HEK293 (cell line): ENCODE results near the gene RPL9.

ENCODE experiments used
- CTCF ChIA-PET: fragments of 350-600 bp; formaldehyde crosslinking; extraction: SDS; loops from one replicate; lab custom pipeline; 2021; ENCODE audit warnings: antibody characterized with exemption; lab: Yijun Ruan, JAX
- POLR2A ChIA-PET: fragments of 300-600 bp; formaldehyde crosslinking; extraction: SDS; loops from one replicate; lab custom pipeline; 2020; ENCODE audit warnings: antibody characterized with exemption, inconsistent platforms; lab: Yijun Ruan, JAX
- H3K27ac ChIP-seq: fragments of 200-500 bp; sonication (Bioruptor generic); 2 replicates; pipeline ENCODE4 v1.5.1; 2014; ENCODE audit warnings: low read depth, low read length, control low read depth, inconsistent platforms; ENCODE audit errors: extremely low read depth
- H3K36me3 ChIP-seq, 2 experiments: fragments of 200-500 bp in 1 of 2; sonication (Bioruptor generic) in 1 of 2; 1 replicate in 1 of 2; 2 replicates in 1 of 2; pipeline ENCODE4 v1.5.1; 2014 to 2017; ENCODE audit warnings: inconsistent platforms in 2 of 2, low read length in 2 of 2; ENCODE audit not compliant: control insufficient read depth in 2 of 2, insufficient read depth in 1 of 2
- H3K4me1 ChIP-seq: fragments of 200-500 bp; sonication (Bioruptor generic); 2 replicates; pipeline ENCODE4 v1.5.1; 2014; ENCODE audit warnings: mild to moderate bottlenecking, low read length, inconsistent platforms; ENCODE audit not compliant: control insufficient read depth, insufficient read depth
- H3K4me3 ChIP-seq: 2 replicates; pipeline ENCODE4 v1.5.1; 2011; ENCODE audit warnings: low read depth, mild to moderate bottlenecking, control low read depth, low read length, moderate library complexity
- H3K9me3 ChIP-seq: fragments of 200-500 bp; sonication (Bioruptor generic); 2 replicates; pipeline ENCODE4 v1.5.1; 2014; ENCODE audit warnings: low read depth, low read length, inconsistent platforms; ENCODE audit not compliant: control insufficient read depth, insufficient read depth
- BCL11A ChIP-seq: fragments of 450-650 bp; formaldehyde crosslinking; IDR thresholded peaks from 2 replicates; pipeline ENCODE4 v1.5.1; 2016; ENCODE audit warnings: low read depth, missing biosample characterization, missing genetic modification characterization
- CTCF ChIP-seq: fragments of 450-650 bp; formaldehyde crosslinking; IDR thresholded peaks from 2 replicates; pipeline ENCODE4 v1.5.1; 2016; ENCODE audit warnings: missing biosample characterization, missing genetic modification characterization
- OVOL3 ChIP-seq: fragments of 450-650 bp; formaldehyde crosslinking; IDR thresholded peaks from 2 replicates; pipeline ENCODE4 v1.5.1; 2016; ENCODE audit warnings: missing biosample characterization, missing genetic modification characterization
- PRDM2 ChIP-seq: fragments of 450-650 bp; formaldehyde crosslinking; IDR thresholded peaks from 2 replicates; pipeline ENCODE4 v1.5.1; 2016; ENCODE audit warnings: missing biosample characterization, missing genetic modification characterization, borderline replicate concordance
- SETDB1 ChIP-seq: IDR thresholded peaks from one replicate; pipeline ENCODE4 v1.6.1; 2017; ENCODE audit warnings: mild to moderate bottlenecking, low read length, moderate library complexity, mixed read lengths; ENCODE audit not compliant: insufficient read length
- TRIM28 ChIP-seq: IDR thresholded peaks from 2 replicates; pipeline ENCODE4 v1.6.1; 2011; ENCODE audit warnings: low read length, control low read depth, borderline replicate concordance
- ZBTB26 ChIP-seq: fragments of 450-650 bp; formaldehyde crosslinking; optimal IDR thresholded peaks from 2 replicates; pipeline ENCODE3; 2016; ENCODE audit warnings: missing biosample characterization, mild to moderate bottlenecking, missing genetic modification characterization
- ZBTB8A ChIP-seq: fragments of 450-650 bp; formaldehyde crosslinking; IDR thresholded peaks from 2 replicates; pipeline ENCODE4 v1.5.1; 2016; ENCODE audit warnings: missing biosample characterization, missing genetic modification characterization
- ZEB2 ChIP-seq: fragments of 450-650 bp; formaldehyde crosslinking; IDR thresholded peaks from 2 replicates; pipeline ENCODE4 v1.5.1; 2016; ENCODE audit warnings: missing biosample characterization, missing genetic modification characterization
- ZNF10 ChIP-seq: fragments of 450-650 bp; formaldehyde crosslinking; IDR thresholded peaks from 2 replicates; pipeline ENCODE4 v1.5.1; 2017; ENCODE audit warnings: missing biosample characterization, missing genetic modification characterization
- ZNF202 ChIP-seq: fragments of 450-650 bp; formaldehyde crosslinking; IDR thresholded peaks from 2 replicates; pipeline ENCODE4 v1.5.1; 2016; ENCODE audit warnings: missing biosample characterization, missing genetic modification characterization, borderline replicate concordance
- ZNF302 ChIP-seq: fragments of 450-650 bp; formaldehyde crosslinking; IDR thresholded peaks from 2 replicates; pipeline ENCODE4 v1.5.1; 2016; ENCODE audit warnings: missing biosample characterization, missing genetic modification characterization, low read depth
- ZNF391 ChIP-seq: fragments of 450-650 bp; formaldehyde crosslinking; IDR thresholded peaks from 2 replicates; pipeline ENCODE4 v1.5.1; 2016; ENCODE audit warnings: low read depth, missing biosample characterization, missing genetic modification characterization, borderline replicate concordance
- ZNF433 ChIP-seq: fragments of 450-650 bp; formaldehyde crosslinking; IDR thresholded peaks from 2 replicates; pipeline ENCODE4 v1.5.1; 2016; ENCODE audit warnings: missing biosample characterization, missing genetic modification characterization, low read depth
- ZNF521 ChIP-seq: fragments of 450-650 bp; formaldehyde crosslinking; IDR thresholded peaks from 2 replicates; pipeline ENCODE4 v1.5.1; 2017; ENCODE audit warnings: missing biosample characterization, mild to moderate bottlenecking, missing genetic modification characterization
- ZNF529 ChIP-seq: fragments of 450-650 bp; formaldehyde crosslinking; IDR thresholded peaks from 2 replicates; pipeline ENCODE4 v1.5.1; 2017; ENCODE audit warnings: missing genetic modification characterization, missing biosample characterization; ENCODE audit not compliant: insufficient replicate concordance
- ZNF530 ChIP-seq: fragments of 450-650 bp; formaldehyde crosslinking; IDR thresholded peaks from 2 replicates; pipeline ENCODE4 v1.5.1; 2016; ENCODE audit warnings: low read depth, missing biosample characterization, missing genetic modification characterization
- ZNF549 ChIP-seq: fragments of 450-650 bp; IDR thresholded peaks from 2 replicates; pipeline ENCODE4 v1.5.1; 2018; ENCODE audit warnings: missing biosample characterization, missing genetic modification characterization, mild to moderate bottlenecking, inconsistent platforms, moderate library complexity
- ZNF660 ChIP-seq: fragments of 450-650 bp; IDR thresholded peaks from 2 replicates; pipeline ENCODE4 v1.5.1; 2018; ENCODE audit warnings: missing biosample characterization, mild to moderate bottlenecking, missing genetic modification characterization
- ZNF747 ChIP-seq: fragments of 450-650 bp; formaldehyde crosslinking; IDR thresholded peaks from 2 replicates; pipeline ENCODE4 v1.5.1; 2016; ENCODE audit warnings: missing biosample characterization, missing genetic modification characterization
- ZNF776 ChIP-seq: fragments of 450-650 bp; formaldehyde crosslinking; IDR thresholded peaks from 2 replicates; pipeline ENCODE4 v1.5.0; 2017; ENCODE audit warnings: missing biosample characterization, missing genetic modification characterization, borderline replicate concordance

The RPL9 gene

GRCh38 chr4:39486221-39486804 is 27.6 kb upstream of the RPL9 start:
- no peaks in the 10 kb centered on the region for H3K36me3 ChIP-seq
- no peaks in the 10 kb centered on the region for H3K4me1 ChIP-seq
- TF ChIP-seq ZEB2 (tag by site-specific recombination), result no peak
- no peak for TF ChIP-seq ZNF391 (tag by site-specific recombination)
- TF ChIP-seq ZNF202, result no peak
- no peak for TF ChIP-seq ZNF302
- no peak for TF ChIP-seq BCL11A (tag by site-specific recombination)
- TF ChIP-seq ZNF10 (tag by site-specific recombination), result no peak
- no peak for TF ChIP-seq ZNF660 (tag by site-specific recombination)
- TF ChIP-seq PRDM2 (tag by site-specific recombination), result no peak
- TF ChIP-seq OVOL3 (tag by site-specific recombination), result no peak
- TF ChIP-seq ZBTB26, result no peak
- TF ChIP-seq ZNF433 (tag by site-specific recombination), result no peak
- TF ChIP-seq ZNF776 (tag by site-specific recombination), result no peak
- no peak for TF ChIP-seq ZNF530 (tag by site-specific recombination)
- TF ChIP-seq ZNF521, result no peak
- no peak for TF ChIP-seq ZNF529 (tag by site-specific recombination)
- TF ChIP-seq ZNF747, result no peak
- H3K9me3 ChIP-seq, result no peaks in the 10 kb centered on the region
- H3K27ac ChIP-seq, result no peak overlapping the region
- H3K4me3 ChIP-seq, result no peak overlapping the region
- CTCF ChIA-PET, result interaction anchor here (0.6 to 1.0 kb wide), 2 partner anchors 468 to 492 kb away, joined by 3 read pairs; no protein-coding TSS in a partner anchor
- POLR2A ChIA-PET, result no interaction called here

- H3K36me3 ChIP-seq, result no peaks in the 10 kb centered on the region
- ChIA-PET POLR2A (no interaction called here), CTCF (no interaction called here)
- no peak overlapping the region for H3K4me3 ChIP-seq
- no peak for TF ChIP-seq ZBTB8A (tag by site-specific recombination)
- TF ChIP-seq CTCF (tag by site-specific recombination), result no peak
- peak; percentile 38; the same call in 1 of the 2 replicates for TF ChIP-seq TRIM28
- TF ChIP-seq ZNF549, result no peak
- TF ChIP-seq SETDB1, result peak; percentile 81
- H3K27ac ChIP-seq, result no peak overlapping the region
- no peaks in the 10 kb centered on the region for H3K4me1 ChIP-seq
- no peaks in the 10 kb centered on the region for H3K9me3 ChIP-seq
Observed at GRCh38 chr4:39484582-39485272, 26.0 kb upstream of the RPL9 start.
